GM19099 (cell line): ENCODE results near the gene DDIAS.

Experiments used
- POLR2A ChIP-seq: IDR thresholded peaks from 3 replicates; pipeline ENCODE4 v1.6.1; 2011; ENCODE audit warnings: low read depth; ENCODE audit not compliant: insufficient read length; ENCODE audit errors: extremely low read depth

The DDIAS gene

GRCh38 chr11:82942376-82942775, 40.8 kb downstream of the DDIAS start:
- TF ChIP-seq POLR2A: no peak

- TF ChIP-seq POLR2A: no peak
These were observed 42.7 kb downstream of the DDIAS start for GRCh38 chr11:82944198-82944597.

GRCh38 chr11:82945682-82946081, 44.1 kb downstream of the DDIAS start:
- no peak for TF ChIP-seq POLR2A

- no peak for TF ChIP-seq POLR2A
These were observed 47.8 kb downstream of the DDIAS start for GRCh38 chr11:82949352-82949751.

- peak; percentile 30 for TF ChIP-seq POLR2A
These were observed 58.6 kb downstream of the DDIAS start for GRCh38 chr11:82959987-82960778.

GRCh38 chr11:82960779-82961143, 59.2 kb downstream of the DDIAS start:
- TF ChIP-seq POLR2A: no peak

DNA sequence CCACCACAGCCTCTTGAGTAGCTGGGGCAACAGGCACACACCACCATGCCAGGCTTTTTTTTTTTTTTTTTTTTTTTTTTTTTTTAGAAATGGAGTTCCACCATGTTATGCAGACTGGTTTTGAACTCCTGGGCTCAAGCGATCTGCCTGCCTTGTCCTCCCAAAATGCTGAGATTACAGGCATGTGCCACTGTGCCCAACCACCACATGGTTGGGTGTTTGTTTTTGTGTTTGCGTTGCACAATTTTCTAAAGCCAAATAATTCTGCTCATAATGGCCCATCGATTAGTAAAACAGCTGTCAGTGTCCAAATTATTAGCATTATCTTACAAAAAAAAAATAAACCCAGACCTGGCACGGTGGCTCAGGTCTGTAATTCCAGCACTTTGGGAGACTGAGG, 65.8 kb downstream of the DDIAS start:
- TF ChIP-seq POLR2A: no peak

GRCh38 chr11:82969811-82970210, 68.3 kb downstream of the DDIAS start:
- TF ChIP-seq POLR2A: no peak

DNA sequence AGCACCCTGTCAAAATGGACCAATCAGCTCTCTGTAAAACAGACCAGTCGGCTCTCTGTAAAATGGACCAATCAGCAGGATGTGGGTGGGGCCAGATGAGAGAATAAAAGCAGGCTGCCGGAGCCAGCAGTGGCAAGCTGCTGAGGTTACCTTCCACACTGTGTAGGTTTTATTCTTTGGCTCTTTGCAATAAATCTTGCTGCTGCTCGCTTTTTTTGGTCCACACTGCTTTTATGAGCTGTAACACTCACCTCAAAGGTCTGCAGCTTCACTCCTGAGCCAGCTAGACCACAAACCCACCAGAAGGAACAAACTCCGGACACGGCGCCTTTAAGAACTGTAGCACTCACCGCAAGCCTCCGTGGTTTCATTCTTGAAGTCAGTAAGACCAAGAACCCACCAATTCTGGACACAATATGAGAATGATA, 70.0 kb downstream of the DDIAS start:
- peak; percentile 60 for TF ChIP-seq POLR2A

GRCh38 chr11:82972103-82972502, 70.6 kb downstream of the DDIAS start:
- no peak for TF ChIP-seq POLR2A

DNA sequence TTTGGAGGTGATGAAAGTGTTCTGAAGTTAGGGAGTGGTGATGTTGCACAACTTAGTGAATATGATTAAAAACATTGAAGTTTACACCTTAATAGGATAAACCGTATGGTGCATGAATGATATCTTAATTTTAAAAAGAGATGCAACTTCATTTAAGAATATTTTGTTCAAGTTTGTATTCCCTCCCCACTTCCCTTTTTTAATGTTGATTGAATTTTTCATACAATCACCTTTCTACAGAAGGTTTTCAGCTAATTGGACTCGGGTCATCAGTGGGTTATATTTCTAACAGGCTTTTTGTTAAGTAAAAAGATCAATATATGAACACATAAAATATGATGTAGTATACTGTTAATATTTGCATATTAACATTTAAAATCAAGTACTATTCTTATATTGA, 72.6 kb downstream of the DDIAS start:
- no peak for TF ChIP-seq POLR2A

- no peak for TF ChIP-seq POLR2A
These were observed 73.3 kb downstream of the DDIAS start for GRCh38 chr11:82974851-82975250.

DNA sequence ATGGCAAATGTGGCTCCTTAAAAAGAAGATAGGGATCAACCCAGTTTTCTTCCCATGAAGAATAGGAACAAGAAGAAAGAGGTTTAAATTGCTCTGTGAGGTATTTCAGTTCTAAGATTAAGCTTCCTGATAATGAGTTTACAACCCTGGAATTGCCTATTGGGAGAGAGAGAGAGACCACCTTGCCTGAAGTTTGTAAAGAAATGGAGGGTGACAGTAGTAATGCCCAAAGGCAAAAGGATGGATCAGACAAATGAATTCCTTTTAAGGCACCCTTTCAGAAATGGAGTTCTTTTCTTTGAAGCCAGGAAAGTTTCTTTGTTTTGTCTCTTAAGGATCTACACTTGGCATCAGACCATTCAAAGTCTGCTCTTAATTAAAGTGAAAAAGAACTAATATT, 74.3 kb downstream of the DDIAS start:
- TF ChIP-seq POLR2A: no peak

DNA sequence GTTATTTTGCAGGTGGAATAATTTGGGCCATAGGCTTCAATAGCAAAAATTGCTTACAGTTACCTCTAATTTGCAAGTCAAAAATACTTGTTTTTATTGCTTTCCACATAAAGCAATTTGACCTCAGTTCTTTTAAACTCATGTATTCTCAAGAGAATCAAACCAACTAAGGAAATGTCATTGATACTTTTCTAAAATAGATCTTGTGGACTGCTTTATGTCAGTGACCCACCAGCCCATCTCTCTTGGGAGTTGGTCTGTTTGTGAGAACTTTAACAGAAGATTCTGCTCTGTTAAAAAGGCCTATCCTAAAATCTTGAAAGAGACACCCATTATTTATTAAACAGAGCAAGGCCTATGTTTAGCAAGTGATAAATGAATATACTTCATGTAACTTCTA, 75.2 kb downstream of the DDIAS start:
- no peak for TF ChIP-seq POLR2A

GRCh38 chr11:82978422-82979099, 77.0 kb downstream of the DDIAS start:
- TF ChIP-seq POLR2A: no peak

- no peak for TF ChIP-seq POLR2A
These were observed 78.3 kb downstream of the DDIAS start for GRCh38 chr11:82979824-82980223.
